Osteoblast (primary cell): ENCODE results near the gene BRD7. TPM values are rescaled to one million over a fixed set of nuclear protein-coding genes. Genes with fewer than 3 reads are reported as not detected.

Source experiments
- DNase-seq: peaks from one replicate; pipeline ENCODE4 v3.0.0; 2011; ENCODE audit warnings: low spot score, mixed read lengths; ENCODE audit not compliant: insufficient read length; ENCODE audit errors: missing footprints
- H2AFZ ChIP-seq: 2 replicates; pipeline ENCODE4 v1.6.0; 2011; ENCODE audit warnings: mild to moderate bottlenecking, low read length
- H3K27ac ChIP-seq: 2 replicates; pipeline ENCODE4 v1.5.1; 2011; ENCODE audit warnings: mild to moderate bottlenecking, low read depth, low read length, moderate library complexity
- H3K27me3 ChIP-seq: 2 replicates; pipeline ENCODE4 v1.6.0; 2012; ENCODE audit warnings: mild to moderate bottlenecking, control low read depth, inconsistent platforms, low read length, moderate library complexity; ENCODE audit not compliant: insufficient read depth
- H3K36me3 ChIP-seq: 2 replicates; pipeline ENCODE4 v1.5.1; 2011; ENCODE audit warnings: mild to moderate bottlenecking, low read length, control low read depth, moderate library complexity; ENCODE audit not compliant: insufficient read depth
- H3K4me1 ChIP-seq: 2 replicates; pipeline ENCODE4 v1.5.1; 2011; ENCODE audit warnings: mild to moderate bottlenecking, low read length, control low read depth, moderate library complexity; ENCODE audit not compliant: insufficient read depth
- H3K4me2 ChIP-seq: 2 replicates; pipeline ENCODE4 v1.6.0; 2011; ENCODE audit warnings: mild to moderate bottlenecking, low read length; ENCODE audit not compliant: insufficient read depth
- H3K4me3 ChIP-seq: fragments of 200-600 bp; sonication (generic); 3 replicates; pipeline ENCODE4 v1.5.1; 2012; ENCODE audit warnings: mild to moderate bottlenecking, low read length, inconsistent platforms; ENCODE audit not compliant: insufficient read depth
- H3K79me2 ChIP-seq: 2 replicates; pipeline ENCODE4 v1.6.0; 2012; ENCODE audit warnings: mild to moderate bottlenecking, low read length, control low read depth, inconsistent platforms; ENCODE audit not compliant: insufficient read depth
- H3K9me3 ChIP-seq: 2 replicates; pipeline ENCODE4 v1.5.1; 2011; ENCODE audit warnings: low read depth, low read length, control low read depth
- H4K20me1 ChIP-seq: 2 replicates; pipeline ENCODE4 v1.6.0; 2012; ENCODE audit warnings: mild to moderate bottlenecking, low read length, control low read depth; ENCODE audit not compliant: insufficient read depth
- CTCF ChIP-seq: IDR thresholded peaks from 2 replicates; pipeline ENCODE4 v1.5.1; 2011; ENCODE audit warnings: mild to moderate bottlenecking, low read depth, low read length, moderate library complexity; ENCODE audit errors: extremely low read depth
- total RNA-seq: library from RNA; depleted of rRNA; stranded (reverse); fragments of >200 nt; gene quantifications from 2 replicates; pipeline ENCODE4 v1.2.3, GENCODE V29; 2012

The BRD7 gene
- total RNA-seq, 1 donor = 22.8 TPM

DNA sequence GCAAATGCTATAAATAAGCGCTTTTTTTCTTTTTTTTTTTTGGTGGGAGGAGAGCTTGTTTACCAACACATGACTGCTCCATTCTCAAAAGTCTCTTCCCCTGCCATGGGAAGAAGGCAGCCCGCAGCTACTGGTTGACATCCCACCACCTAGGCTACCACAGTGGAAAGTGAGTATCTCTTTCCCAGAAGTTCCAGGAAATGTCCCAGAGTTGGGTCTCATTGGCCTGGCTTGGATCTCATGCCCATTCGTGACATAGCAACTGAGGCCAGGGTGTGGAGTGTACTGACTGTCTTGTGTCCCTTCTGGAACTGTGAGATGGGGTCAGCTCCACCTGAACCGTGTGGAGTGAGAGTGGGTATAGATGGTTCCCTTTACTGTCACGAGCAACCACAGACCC is 29.5 kb upstream of the BRD7 start:
- no peak for TF ChIP-seq CTCF

DNA sequence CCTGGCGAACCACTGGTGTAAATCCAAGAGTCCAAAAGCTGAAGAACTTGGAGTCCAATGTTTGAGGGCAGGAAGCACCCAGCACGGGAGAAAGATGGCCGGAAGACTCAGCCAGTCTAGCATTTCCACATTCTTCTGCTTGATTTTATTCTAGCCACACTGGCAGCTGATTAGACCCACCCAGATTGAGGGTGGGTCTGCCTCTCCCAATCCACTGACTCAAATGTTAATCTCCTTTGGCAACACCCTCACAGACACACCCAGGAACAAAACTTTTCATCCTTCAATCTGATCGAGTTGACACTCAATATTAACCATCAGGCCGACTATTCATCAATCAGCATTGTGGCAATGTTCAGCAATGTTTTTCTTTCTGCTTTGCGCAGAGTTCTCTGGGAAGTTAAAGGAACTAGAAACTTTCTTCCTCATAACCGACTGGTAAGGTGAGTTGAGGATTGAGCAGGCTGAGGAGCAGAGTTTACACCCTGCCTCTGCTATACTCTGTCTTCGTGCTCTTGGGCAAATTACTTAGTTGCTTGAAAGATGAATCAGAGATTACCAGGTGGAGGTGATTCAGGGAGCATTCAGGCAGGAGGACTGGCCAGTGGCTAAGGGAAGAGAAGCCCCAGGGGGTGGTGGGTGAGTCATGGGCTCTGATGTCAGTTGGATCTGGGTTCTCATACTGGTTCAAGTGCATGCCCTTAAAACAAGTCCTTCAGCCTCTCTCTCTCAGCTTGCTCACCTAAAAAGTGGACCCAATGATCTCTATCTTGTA is 28.2 kb upstream of the BRD7 start:
- Histone ChIP-seq H3K27ac (no peak overlapping the region), H3K36me3 (no peaks in the 10 kb centered on the region), H4K20me1 (no peaks in the 10 kb centered on the region), H3K4me2 (no peak overlapping the region), H3K27me3 (no peaks in the 10 kb centered on the region), H3K79me2 (no peaks in the 10 kb centered on the region), H3K4me1 (no peaks in the 10 kb centered on the region), H2AFZ (no peak overlapping the region), H3K4me3 (no peak overlapping the region), H3K9me3 (no peaks in the 10 kb centered on the region)
- TF ChIP-seq CTCF = no peak
- no peak for DNase-seq

More for the DNA sequence above, 29.5 kb upstream of the BRD7 start:
- Histone ChIP-seq H3K27ac (no peak overlapping the region), H3K9me3 (no peaks in the 10 kb centered on the region), H2AFZ (no peak overlapping the region), H3K4me1 (no peaks in the 10 kb centered on the region), H3K4me2 (no peak overlapping the region), H3K79me2 (no peaks in the 10 kb centered on the region), H3K27me3 (no peaks in the 10 kb centered on the region), H4K20me1 (no peaks in the 10 kb centered on the region), H3K36me3 (no peaks in the 10 kb centered on the region), H3K4me3 (no peak overlapping the region)
- DNase-seq = no peak

DNA sequence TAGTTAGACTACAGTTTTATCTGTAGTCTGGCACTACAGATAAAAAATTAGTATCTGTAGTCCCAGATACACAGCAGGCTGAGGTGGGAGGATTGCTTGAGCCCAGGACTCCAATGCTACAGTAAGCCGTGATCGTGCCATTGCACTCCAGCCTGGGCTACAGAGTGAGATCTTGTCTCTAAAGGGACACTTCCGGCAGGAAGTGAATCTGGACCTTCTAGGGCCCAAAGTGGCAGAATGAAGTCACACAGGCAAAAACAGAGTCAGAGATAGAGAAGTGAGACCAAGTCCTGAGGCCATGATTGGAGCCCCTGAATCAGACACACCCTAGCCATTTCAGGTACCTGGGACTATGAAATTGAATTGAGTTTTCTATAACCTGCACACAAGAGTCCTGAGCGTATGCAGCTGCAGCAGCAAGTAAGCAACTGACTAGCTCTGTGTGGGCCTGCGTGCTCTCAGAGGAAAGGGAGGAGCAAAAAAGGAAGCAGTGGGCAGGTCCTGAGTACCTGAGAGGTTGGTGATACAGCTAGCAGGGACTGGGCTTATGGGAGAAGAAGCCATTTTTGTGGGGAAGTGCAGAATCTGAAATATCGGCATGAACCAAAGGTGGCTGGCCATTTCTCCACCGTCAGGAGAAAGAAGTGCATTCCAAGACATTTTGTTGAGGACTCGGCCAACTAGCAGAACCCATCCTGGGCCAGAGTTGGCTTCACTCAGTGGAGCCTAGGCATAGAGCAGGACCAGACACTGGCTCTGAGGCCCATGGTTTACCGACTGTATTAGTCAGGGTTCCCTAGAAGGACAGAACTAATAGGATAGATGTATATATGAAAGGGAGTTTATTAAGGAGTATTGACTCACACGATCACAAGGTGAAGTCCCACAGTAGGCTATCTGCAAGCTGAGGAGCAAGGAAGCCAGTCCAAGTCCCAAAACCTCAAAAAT is 27.2 kb upstream of the BRD7 start:
- Histone ChIP-seq H3K9me3 (no peaks in the 10 kb centered on the region), H3K79me2 (no peaks in the 10 kb centered on the region), H3K27me3 (no peaks in the 10 kb centered on the region), H2AFZ (no peak overlapping the region), H3K4me1 (no peaks in the 10 kb centered on the region), H3K27ac (no peak overlapping the region), H4K20me1 (no peaks in the 10 kb centered on the region), H3K4me2 (no peak overlapping the region), H3K36me3 (no peaks in the 10 kb centered on the region), H3K4me3 (no peak overlapping the region)
- no peak for DNase-seq
- no peak for TF ChIP-seq CTCF
